GOT3 (cell line): ENCODE measurements around the gene RPA3.

Source experiments
- DNase-seq: peaks from one replicate; lab custom pipeline; 2025; ENCODE audit warnings: mixed read lengths; lab: John Stamatoyannopoulos, UW

RPA3 gene

GRCh38 chr7:7718492-7718891 lies at the start of gene RPA3:
TSS of gene RPA3 (minus strand) at chr7:7718607. CDS start at chr7:7640418, 78,189 bp downstream.
- DNase-seq: no peak

DNA sequence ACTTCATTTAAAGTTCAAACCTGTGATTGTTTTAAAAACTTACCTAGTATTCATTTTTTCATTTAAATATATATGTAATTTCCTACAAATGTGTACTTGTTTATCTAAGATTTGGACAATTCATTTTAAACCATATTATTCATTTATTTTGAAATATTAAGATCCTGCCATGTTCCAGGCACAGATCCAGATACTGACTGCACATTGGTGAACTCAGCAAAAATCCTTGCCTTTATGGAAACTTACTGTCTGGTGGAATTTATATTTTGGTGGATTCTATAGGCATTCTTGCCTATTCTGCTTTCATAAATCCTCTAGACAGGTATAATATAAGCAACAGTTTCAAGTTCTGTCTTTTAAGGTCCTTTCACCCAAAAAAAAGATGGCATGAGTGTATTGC lies 48.3 kb upstream of the RPA3 start:
- DNase-seq: no peak

GRCh38 chr7:7765422-7765821 lies 47.0 kb upstream of the RPA3 start:
- no peak for DNase-seq

GRCh38 chr7:7764520-7765396 lies 46.4 kb upstream of the RPA3 start:
- DNase-seq: no peak

DNA sequence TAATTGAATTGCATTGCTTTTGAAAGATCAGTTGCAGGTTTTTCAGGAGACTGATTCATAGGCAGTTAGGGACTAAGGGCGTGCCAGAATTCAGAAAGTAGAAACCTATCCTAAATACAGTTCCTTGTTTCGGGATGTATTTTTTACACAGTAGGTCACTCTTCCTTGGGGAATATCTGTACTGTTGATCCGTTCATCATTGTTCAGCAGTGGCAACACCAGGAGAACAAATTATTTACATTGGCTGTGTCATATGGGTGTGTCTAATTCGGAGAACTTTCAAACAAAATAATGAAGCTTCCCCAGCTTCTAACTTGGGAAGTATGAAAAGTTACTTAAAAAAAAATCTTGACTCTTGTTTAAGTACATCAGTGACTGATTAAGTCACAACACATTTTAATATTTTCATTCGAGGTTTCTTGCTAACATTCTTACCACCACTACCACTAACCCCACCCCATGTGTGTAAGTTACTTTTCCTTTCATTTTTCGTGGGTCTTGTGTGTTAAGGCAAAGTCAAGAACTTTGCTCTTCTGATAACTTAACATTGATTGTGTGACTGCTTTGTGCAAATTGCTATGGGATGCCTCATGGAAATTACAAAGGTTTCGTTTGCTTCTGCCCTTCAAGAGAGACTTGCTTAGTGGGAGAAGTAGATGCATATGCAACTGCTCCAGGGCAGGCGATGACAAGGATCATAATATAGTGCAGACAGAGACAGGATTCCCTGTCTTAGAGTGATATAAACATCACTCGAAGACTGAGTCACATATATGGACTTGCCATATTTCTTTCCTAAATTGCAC lies 43.8 kb upstream of the RPA3 start:
- no peak for DNase-seq

DNA sequence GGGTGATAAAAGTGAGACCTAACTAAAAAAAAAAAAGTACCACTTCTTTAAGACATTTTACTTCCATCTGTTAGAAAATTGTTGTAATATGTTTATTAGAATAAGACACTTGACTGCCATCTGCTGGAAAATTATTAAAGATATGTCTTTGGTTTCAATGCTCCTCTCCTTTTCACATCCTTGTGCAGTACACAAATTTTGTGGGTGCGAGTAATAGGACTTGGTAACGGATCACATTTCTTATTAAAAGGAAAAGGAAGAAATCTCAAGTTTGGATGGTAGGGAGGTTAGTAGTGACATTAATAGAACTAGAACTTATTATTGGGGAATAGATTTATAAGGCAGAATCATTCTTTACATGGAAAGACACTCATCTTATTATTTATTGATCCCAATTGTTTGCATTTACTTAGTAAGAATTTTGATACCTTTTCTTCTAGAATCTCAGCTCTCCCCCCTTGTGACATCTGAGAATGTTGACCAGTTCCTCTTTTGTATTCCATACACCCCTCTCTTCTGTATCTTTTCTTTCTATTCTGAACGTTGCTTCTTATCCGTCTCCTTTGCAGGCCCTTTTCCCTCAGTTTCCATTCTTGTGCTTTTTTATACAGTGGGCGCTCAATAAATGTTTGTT lies 43.0 kb upstream of the RPA3 start:
- no peak for DNase-seq

DNA sequence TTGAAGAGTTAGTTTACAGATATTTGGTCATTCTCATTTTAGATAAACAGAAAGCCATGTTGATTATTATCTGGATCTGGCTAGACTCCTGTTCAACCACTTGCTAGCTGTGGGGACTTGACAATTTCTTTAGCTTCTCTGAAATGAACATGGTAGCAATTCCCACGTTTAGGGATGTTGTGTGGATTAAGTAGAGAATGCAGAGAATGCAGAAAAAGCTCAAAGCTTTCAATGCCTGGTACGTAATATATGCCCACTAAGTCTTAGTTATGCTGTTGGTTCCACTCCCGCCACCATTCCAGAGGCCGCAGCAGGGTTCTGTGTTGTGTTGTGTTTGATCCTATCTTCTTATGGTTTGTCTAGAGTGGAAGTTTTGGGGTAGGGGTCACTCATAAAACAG lies 39.2 kb upstream of the RPA3 start:
- no peak for DNase-seq

- DNase-seq: no peak
Observed at GRCh38 chr7:7756577-7756976, 38.2 kb upstream of the RPA3 start.

DNA sequence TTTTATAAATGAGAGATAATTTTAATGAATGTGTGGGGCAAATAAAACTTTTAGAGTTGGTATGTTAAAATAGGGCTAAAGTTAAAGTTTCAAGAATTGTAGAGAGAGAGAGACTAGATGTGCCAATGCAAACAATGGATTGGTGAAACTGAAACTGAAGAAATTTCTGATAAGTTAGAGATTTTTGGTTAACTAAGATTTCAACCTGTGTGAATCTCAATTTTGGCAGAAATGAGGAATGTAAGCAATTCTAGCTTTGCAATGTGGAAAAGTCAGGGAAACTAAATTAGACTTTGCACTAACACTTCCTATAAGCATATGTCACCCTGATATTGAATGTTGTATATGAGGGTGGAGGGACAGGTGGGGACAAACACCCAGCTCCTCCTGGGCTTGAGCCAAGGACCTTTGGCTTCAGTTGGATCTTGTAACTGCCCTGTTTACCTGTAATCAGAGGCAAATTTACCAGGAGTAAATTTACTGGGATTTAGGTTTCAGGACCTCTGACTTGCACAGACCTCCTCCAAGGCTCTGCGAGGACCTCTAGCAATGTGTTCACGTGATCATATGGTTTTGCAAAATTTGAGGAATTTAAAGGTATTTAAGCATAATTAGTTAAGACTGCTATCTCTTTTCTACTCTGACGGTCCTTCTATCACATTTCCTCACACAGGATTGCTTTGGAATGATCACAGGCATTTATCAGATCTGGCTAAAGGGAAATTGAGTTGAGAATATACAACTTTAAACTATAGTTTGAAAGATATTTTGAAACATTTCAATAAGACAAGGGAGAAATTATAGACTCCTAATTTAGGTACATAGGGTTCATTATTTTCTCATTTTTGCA lies 33.1 kb upstream of the RPA3 start:
- DNase-seq: no peak

GRCh38 chr7:7750571-7751242 lies 32.3 kb upstream of the RPA3 start:
- no peak for DNase-seq

DNA sequence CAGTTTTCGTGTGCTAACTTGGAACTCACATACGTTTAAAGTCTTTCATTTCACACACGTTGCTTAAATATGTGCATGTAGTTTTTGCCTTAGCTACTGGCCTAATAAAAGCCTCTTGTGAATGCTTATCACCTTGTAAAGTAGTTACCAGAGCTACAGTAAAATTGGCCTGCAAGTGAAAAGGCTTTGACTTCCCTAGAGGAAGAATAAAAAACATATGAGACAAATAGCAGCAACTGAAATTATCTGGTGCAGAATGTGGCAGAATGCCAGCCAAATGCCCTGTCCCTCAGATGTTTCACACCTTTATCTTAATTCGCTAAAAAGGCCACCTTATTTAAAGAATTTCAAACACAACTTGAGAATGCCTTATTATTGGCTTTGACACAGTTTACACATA lies 28.1 kb upstream of the RPA3 start:
- no peak for DNase-seq

DNA sequence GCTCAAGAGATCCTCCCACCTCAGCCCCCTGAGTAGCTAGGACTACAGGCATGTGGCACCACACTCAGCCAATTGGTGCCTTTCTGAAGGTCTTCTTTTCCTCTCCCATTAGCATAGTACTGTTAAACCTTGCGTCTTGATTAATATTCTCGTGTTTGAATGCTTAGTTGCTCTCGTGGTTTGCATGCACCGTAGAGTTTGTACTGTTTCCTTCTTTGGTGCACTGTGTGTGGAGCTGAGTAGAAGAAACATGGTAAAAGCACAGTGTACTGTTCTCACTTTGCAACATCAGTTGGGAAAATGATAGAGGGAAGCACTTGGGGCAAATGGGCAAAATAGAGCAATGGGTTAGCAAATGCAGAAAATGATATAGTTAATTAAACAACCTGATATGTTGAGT lies 27.6 kb upstream of the RPA3 start:
- no peak for DNase-seq

DNA sequence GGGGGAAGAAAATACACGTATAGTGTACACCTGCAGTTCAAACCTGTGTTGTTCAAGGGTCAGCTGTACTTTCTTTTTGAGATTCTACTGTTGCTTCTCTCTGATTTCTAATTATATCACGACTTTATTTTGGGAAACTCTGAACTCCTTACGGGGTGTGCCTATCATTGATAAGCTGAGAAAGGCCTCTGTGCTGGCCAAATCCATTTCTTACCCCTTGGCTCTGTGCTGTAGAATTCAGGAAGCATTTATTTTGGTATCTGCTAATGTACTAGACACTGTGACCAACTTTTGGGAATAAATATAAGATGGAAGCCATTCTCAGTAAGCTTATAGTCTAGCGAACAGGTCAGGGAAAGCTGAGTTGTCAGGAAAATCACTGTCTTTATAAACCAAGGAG lies 26.9 kb upstream of the RPA3 start:
- DNase-seq: no peak

DNA sequence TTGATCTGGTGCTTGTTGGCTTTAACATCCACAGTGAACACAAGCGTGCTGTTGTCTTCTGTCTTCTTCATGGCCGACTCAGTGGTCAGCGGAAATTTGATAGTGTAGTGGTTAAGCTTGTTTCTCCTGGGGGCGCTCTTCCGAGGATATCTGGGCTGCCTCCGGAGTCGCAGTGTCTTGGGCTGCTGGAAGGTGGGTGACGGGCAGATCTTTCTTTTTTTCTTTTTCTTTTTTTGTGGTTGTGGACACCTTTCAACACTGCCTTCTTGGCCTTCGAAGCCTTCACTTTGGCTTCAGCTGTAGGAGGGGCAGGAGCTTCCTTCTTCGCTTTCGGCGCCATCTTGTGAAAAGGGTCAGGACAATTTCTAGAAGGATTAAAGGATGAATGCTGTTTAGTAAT lies 23.8 kb upstream of the RPA3 start:
- no peak for DNase-seq

GRCh38 chr7:7740037-7740355 lies 21.6 kb upstream of the RPA3 start:
- DNase-seq: no peak

DNA sequence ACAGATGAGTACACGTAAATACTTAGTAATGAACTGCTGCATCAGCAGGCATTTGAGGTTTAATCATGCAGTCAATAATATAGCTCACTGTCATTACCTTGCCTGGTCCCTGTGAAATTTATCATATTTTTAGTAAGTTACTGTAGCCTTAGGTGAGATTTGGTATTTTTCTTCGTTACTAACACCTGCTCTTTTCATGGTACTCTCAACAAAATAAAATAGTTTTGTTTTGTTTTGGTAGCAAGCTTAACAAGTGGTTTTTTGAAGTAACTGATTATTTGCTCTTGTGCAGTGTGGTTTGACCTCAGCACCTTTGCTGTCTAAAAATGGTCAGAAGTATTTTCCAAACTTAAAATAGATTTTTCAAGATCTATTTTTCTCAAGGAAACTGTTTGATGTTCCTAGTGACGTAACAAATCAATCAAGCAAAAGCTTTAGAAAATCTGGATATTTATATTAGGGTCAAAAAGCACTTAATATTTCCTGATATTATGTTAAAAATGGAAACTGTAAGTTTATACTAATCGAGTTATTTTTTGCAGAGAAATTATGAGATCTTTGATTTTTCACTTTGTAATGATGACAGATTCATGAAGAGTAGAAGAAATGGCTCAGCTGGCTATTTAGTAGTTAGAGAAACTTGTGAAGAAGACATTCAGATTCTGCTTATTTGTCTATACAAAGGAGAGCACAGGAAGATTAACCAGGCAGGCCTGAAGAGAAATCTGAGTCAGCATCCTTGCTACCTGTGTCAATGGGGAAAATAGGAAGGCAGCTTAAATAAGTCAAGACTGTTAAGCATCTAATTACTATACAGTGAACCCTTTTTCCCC lies 21.0 kb upstream of the RPA3 start:
- no peak for DNase-seq

GRCh38 chr7:7738622-7739021 lies 20.2 kb upstream of the RPA3 start:
- no peak for DNase-seq

- DNase-seq: no peak
Observed at GRCh38 chr7:7738177-7738576, 19.8 kb upstream of the RPA3 start.

DNA sequence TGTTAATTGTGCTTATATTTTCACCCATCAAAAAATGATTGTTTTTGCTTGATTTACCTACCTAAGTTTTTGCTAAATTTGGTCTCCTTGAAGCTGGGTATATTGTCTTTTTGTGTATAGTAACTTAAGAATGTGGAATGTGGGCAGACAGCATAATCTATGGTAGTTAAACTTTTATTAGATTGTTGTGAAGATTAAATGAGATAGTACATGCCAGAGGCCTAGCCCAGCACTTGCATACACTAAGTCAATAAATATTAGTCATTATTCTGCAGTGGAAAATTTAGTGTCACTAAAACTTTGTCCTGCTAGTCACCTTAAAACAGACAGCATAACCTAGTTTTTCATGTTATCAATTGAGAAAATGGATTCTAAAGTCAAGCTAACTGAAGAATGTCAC lies 19.3 kb upstream of the RPA3 start:
- no peak for DNase-seq

- DNase-seq: no peak
Observed at GRCh38 chr7:7736671-7737070, 18.3 kb upstream of the RPA3 start.
